ENCODE data around the gene RBPJ. TPM values are rescaled to one million over a fixed set of nuclear protein-coding genes. Genes with fewer than 3 reads are reported as not detected.
A peak's percentile ranks its signal among the peaks of the same experiment; 100 is the strongest.

RBPJ gene
- total and polyA plus RNA-seq, 2 of the 8 experiments (the other 6 are each of a cell fraction or from before 2014, with no cell fraction given), result 65.5 to 217 TPM

- peak overlapping the region; percentile 52 for H4K91ac ChIP-seq (replicated peaks; ENCODE audit: insufficient read length, low read length)
- no peaks in the 10 kb centered on the region for H3K23me2 ChIP-seq (ENCODE audit: low read depth, low read length)
- H2BK120ac ChIP-seq (replicated peaks; ENCODE audit: low read depth, low read length), result no peak overlapping the region
- H2BK12ac ChIP-seq (ENCODE audit: low read depth, low read length), result no peak overlapping the region
- peaks cover 0 to 20% (median 10%) of the 10 kb centered on the region in 4 experiments; a peak in 5 of 7 replicates for H3K4me1 ChIP-seq (replicated peaks in 1 of 4; ENCODE audit: control insufficient read depth in 3 of 4, insufficient read depth in 4 of 4, low read length in 3 of 4)
- DNase-seq (ENCODE audit: low read depth in 1 of 2, low spot score in 2 of 2) (no peak), FAIRE-seq (no peak)
- 30% methylated on average over 8 of the region's 8 CpGs; no CpG with 5 or more reads in 1 of the 2 experiments for WGBS, 2 experiments (ENCODE audit: extremely low coverage in 1 of 2, insufficient coverage in 1 of 2, insufficient read length in 1 of 2, insufficient replicate concordance in 2 of 2, low coverage in 1 of 2, low lambda C conversion rate in 2 of 2, missing lambda C conversion rate in 1 of 2)
- H3K23ac ChIP-seq (ENCODE audit: insufficient read length), result no peak overlapping the region
- no peak overlapping the region for H3K9ac ChIP-seq (replicated peaks in 1 of 4; ENCODE audit: extremely low read depth in 1 of 4, low read depth in 3 of 4, low read length in 3 of 4)
- H3K79me2 ChIP-seq (ENCODE audit: control insufficient read depth in 1 of 2, insufficient read depth in 2 of 2, low read length in 2 of 2), result no peaks in the 10 kb centered on the region
- CTCF ChIA-PET (ENCODE audit: partially characterized antibody), result interaction anchor here (0.6 to 1.3 kb wide), 3 partner anchors 30 to 93 kb away, joined by 3 to 4 read pairs (median 3); no protein-coding TSS in a partner anchor
- H3K4ac ChIP-seq (replicated peaks; ENCODE audit: insufficient read length, low read depth, low read length), result no peak overlapping the region
- H3K36me3 ChIP-seq (ENCODE audit: control insufficient read depth in 2 of 4, insufficient read depth in 4 of 4, low read length in 3 of 4), result no peaks in the 10 kb centered on the region
- no peak overlapping the region for H2BK20ac ChIP-seq (ENCODE audit: low read length)
- 0 out of 8 replicates have a peak overlapping the region, but pooled peaks of 1 of the 4 experiments have one; percentile 2 for H3K4me3 ChIP-seq (ENCODE audit: extremely low read depth in 1 of 4, insufficient read depth in 2 of 4, low read depth in 3 of 4, low read length in 4 of 4)
- H3K18ac ChIP-seq (ENCODE audit: extremely low read depth, low read length), result no peak overlapping the region
- H3K56ac ChIP-seq (replicated peaks; ENCODE audit: insufficient read length, low read depth, low read length), result peak overlapping the region; percentile 17
- no peaks in the 10 kb centered on the region for H3K27me3 ChIP-seq (replicated peaks in 1 of 4; ENCODE audit: control insufficient read depth in 3 of 4, extremely low read depth in 1 of 4, insufficient read depth in 3 of 4, low read length in 3 of 4)
- H2AK5ac ChIP-seq (ENCODE audit: low read depth, low read length), result no peak overlapping the region
- peak overlapping the region; percentile 10 to 21; a peak in 2 of 4 replicates for H3K4me2 ChIP-seq (ENCODE audit: insufficient read depth in 1 of 2, low read depth in 2 of 2, low read length in 2 of 2)
- H4K5ac ChIP-seq (ENCODE audit: insufficient read length, low read depth, low read length), result peak overlapping the region; percentile 46
- no peak overlapping the region for H2BK15ac ChIP-seq (ENCODE audit: low read length)
- no peak overlapping the region for H2AFZ ChIP-seq (ENCODE audit: low read length)
- H3K79me1 ChIP-seq (ENCODE audit: low read depth, low read length), result no peaks in the 10 kb centered on the region
- H2BK5ac ChIP-seq (ENCODE audit: low read depth, low read length), result peak overlapping the region; percentile 0; the same call in 1 of the 2 replicates
- no peak overlapping the region for H3K27ac ChIP-seq (ENCODE audit: low read depth, low read length)
- no peaks in the 10 kb centered on the region for H4K20me1 ChIP-seq (replicated peaks in 1 of 2; ENCODE audit: control insufficient read depth in 1 of 2, insufficient read depth in 2 of 2, low read length in 2 of 2)
- H3K9me3 ChIP-seq (ENCODE audit: insufficient read depth in 2 of 2, low read depth in 1 of 2, low read length in 1 of 2), result no peaks in the 10 kb centered on the region
- POLR2A ChIA-PET (ENCODE audit: partially characterized antibody), result interaction anchor here (1.6 to 2.5 kb wide), 3 partner anchors 12 to 19 kb away, joined by 3 to 13 read pairs (median 6); partner anchors contain the start of gene RBPJ
- no peak overlapping the region for H4K8ac ChIP-seq (ENCODE audit: extremely low read depth, insufficient read depth, low read length)
- H3K14ac ChIP-seq (ENCODE audit: insufficient read length), result no peak overlapping the region
- TF ChIP-seq BACH1 (IDR thresholded peaks at IDR 0.05; ENCODE audit: low read length) (no peak), CHD1 (IDR thresholded peaks at IDR 0.05; ENCODE audit: low read depth, low read length) (no peak), ASH2L (IDR thresholded peaks at IDR 0.05; ENCODE audit: low read length) (no peak), JUN (IDR thresholded peaks at IDR 0.05; ENCODE audit: low read depth, low read length) (no peak), TEAD4 (IDR thresholded peaks at IDR 0.05; ENCODE audit: low read depth, low read length) (0 out of 2 replicates have a peak, but pooled peaks have one; percentile 22), HDAC6 (IDR thresholded peaks at IDR 0.05; ENCODE audit: low read depth, low read length) (no peak), GABPA (IDR thresholded peaks at IDR 0.05; ENCODE audit: borderline replicate concordance, insufficient read depth, low read length) (no peak), YY1 (IDR thresholded peaks at IDR 0.05; ENCODE audit: low read depth, low read length) (no peak), CBX5 (IDR thresholded peaks at IDR 0.05; ENCODE audit: low read depth, low read length) (no peak)
Measured at GRCh38 chr4:26300314-26301307, 20.2 kb upstream of the RBPJ start.

All from H1 (cell line).